ENCODE measurements around the gene RAPGEF6. TPM values are rescaled to one million over a fixed set of nuclear protein-coding genes. Genes with fewer than 3 reads are reported as not detected.

Gene RAPGEF6
- total and polyA plus RNA-seq, 2 experiments from 2014 or later: 9.5 to 20.3 TPM

GRCh38 chr5:131441184-131441583 lies 193.8 kb downstream of the RAPGEF6 start (continued):
- no peak for TF ChIP-seq ZNF462 (CRISPR knock-in tag; IDR thresholded peaks at IDR 0.05)
- TF ChIP-seq ZNF331 (CRISPR knock-in tag; IDR thresholded peaks at IDR 0.05; ENCODE audit: low read depth): no peak
- no peak for TF ChIP-seq CREB1 (CRISPR knock-in tag; IDR thresholded peaks at IDR 0.05; ENCODE audit: low read depth)
- TF ChIP-seq, protein P1, sequence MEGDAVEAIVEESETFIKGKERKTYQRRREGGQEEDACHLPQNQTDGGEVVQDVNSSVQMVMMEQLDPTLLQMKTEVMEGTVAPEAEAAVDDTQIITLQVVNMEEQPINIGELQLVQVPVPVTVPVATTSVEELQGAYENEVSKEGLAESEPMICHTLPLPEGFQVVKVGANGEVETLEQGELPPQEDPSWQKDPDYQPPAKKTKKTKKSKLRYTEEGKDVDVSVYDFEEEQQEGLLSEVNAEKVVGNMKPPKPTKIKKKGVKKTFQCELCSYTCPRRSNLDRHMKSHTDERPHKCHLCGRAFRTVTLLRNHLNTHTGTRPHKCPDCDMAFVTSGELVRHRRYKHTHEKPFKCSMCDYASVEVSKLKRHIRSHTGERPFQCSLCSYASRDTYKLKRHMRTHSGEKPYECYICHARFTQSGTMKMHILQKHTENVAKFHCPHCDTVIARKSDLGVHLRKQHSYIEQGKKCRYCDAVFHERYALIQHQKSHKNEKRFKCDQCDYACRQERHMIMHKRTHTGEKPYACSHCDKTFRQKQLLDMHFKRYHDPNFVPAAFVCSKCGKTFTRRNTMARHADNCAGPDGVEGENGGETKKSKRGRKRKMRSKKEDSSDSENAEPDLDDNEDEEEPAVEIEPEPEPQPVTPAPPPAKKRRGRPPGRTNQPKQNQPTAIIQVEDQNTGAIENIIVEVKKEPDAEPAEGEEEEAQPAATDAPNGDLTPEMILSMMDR (conservative IDR thresholded peaks at IDR 0.05; ENCODE audit: low read depth in 2 of 2): no peak
- TF ChIP-seq ETS1 (IDR thresholded peaks at IDR 0.05): no peak
- TF ChIP-seq EZH2 (IDR thresholded peaks at IDR 0.05; ENCODE audit: low read depth, unreplicated experiment): no peak
- no peak for TF ChIP-seq STAT1 (IDR thresholded peaks at IDR 0.05; ENCODE audit: unreplicated experiment)
- TF ChIP-seq NANOG (IDR thresholded peaks at IDR 0.05; ENCODE audit: borderline replicate concordance): no peak
- no peak for TF ChIP-seq EZH2phosphoT487 (IDR thresholded peaks at IDR 0.05; ENCODE audit: unreplicated experiment)
- no peak for TF ChIP-seq JUNB (IDR thresholded peaks at IDR 0.05; ENCODE audit: unreplicated experiment)
- no peak for TF ChIP-seq POLR2AphosphoS5 (IDR thresholded peaks at IDR 0.05; ENCODE audit: low read depth)

Measured in GM23338 (cell line).